AG04450 (cell line): Measurements from ENCODE around the gene LRMDA. TPM values are rescaled to one million over a fixed set of nuclear protein-coding genes. Genes with fewer than 3 reads are reported as not detected.

Experiments used
- CTCF ChIA-PET: fragments of 300-600, 350-600 bp; formaldehyde crosslinking; extraction: SDS; loops from one replicate; lab custom pipeline; 2022; ENCODE audit warnings: antibody characterized with exemption, inconsistent platforms; lab: Charles Lee
- POLR2A ChIA-PET: fragments of 350-600 bp; formaldehyde crosslinking; extraction: SDS; loops from one replicate; lab custom pipeline; 2021; ENCODE audit warnings: antibody characterized with exemption, inconsistent platforms; lab: Yijun Ruan, JAX
- DNase-seq: peaks from one replicate; pipeline ENCODE4 v3.0.0-alpha.2; 2011; ENCODE audit warnings: low read depth, low spot score
- H3K27ac ChIP-seq: one replicate; pipeline ENCODE4 v1.5.1; 2012; ENCODE audit warnings: low read depth, low read length, control low read depth
- H3K27me3 ChIP-seq: one replicate; pipeline ENCODE4 v1.6.0; 2012; ENCODE audit warnings: low read length; ENCODE audit not compliant: control insufficient read depth, insufficient read depth
- H3K4me3 ChIP-seq: 2 replicates; pipeline ENCODE4 v1.5.1; 2011; ENCODE audit warnings: mild to moderate bottlenecking, low read depth, low read length, control low read depth
- H3K9me3 ChIP-seq: 2 replicates; pipeline ENCODE4 v1.5.1; 2012; ENCODE audit warnings: low read length; ENCODE audit not compliant: control insufficient read depth, insufficient read depth
- polyA plus RNA-seq: library from polyadenylated mRNA; depleted of rRNA; stranded (reverse); fragments of >200 nt; gene quantifications from 2 replicates; pipeline ENCODE4 v1.2.3, GENCODE V29; 2011
- TF ChIP-seq, protein P1 (sequence below): IDR thresholded peaks from 2 replicates; pipeline ENCODE4 v1.5.1; 2011; ENCODE audit warnings: low read depth, low read length, control low read depth, inconsistent platforms

The LRMDA gene
- polyA plus RNA-seq, 1 experiment = 0.12 TPM

DNA sequence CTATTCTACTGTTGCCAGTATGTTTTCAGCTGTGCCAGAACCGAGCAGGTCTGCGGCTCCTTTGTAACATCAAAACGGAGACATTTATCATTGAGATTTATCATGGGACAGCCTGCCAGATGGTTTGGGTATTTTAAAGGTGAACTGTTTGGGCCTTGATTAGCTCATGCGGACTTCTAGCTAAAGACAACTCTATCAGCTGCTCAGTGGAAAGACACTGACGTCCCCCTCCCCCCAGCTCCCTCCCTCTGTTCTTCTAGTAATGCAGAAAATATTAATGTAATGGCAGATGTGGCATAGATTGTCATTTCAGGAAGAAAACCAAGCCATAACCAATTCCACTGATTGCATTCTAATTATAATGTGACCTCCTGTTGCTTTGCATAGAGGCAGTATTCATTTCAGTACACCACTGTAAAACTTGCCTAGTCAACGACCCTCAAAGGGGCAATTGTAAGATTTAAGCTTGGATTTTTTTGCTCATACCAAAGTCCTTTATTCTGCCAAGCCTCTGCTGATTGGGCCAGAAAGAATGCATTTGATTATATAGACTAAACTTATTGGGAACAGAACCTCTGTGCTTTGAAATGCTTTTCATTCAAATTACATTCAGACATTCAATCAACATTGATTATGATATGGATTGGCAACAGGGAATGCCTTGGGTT lies 966.8 kb downstream of the LRMDA start:
- Histone ChIP-seq H3K9me3 (no peaks in the 10 kb centered on the region), H3K27ac (no peak overlapping the region), H3K27me3 (no peaks in the 10 kb centered on the region), H3K4me3 (no peak overlapping the region)
- TF ChIP-seq, protein P1, sequence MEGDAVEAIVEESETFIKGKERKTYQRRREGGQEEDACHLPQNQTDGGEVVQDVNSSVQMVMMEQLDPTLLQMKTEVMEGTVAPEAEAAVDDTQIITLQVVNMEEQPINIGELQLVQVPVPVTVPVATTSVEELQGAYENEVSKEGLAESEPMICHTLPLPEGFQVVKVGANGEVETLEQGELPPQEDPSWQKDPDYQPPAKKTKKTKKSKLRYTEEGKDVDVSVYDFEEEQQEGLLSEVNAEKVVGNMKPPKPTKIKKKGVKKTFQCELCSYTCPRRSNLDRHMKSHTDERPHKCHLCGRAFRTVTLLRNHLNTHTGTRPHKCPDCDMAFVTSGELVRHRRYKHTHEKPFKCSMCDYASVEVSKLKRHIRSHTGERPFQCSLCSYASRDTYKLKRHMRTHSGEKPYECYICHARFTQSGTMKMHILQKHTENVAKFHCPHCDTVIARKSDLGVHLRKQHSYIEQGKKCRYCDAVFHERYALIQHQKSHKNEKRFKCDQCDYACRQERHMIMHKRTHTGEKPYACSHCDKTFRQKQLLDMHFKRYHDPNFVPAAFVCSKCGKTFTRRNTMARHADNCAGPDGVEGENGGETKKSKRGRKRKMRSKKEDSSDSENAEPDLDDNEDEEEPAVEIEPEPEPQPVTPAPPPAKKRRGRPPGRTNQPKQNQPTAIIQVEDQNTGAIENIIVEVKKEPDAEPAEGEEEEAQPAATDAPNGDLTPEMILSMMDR = no peak
- CTCF ChIA-PET = no interaction called here
- POLR2A ChIA-PET = no interaction called here
- DNase-seq = no peak

DNA sequence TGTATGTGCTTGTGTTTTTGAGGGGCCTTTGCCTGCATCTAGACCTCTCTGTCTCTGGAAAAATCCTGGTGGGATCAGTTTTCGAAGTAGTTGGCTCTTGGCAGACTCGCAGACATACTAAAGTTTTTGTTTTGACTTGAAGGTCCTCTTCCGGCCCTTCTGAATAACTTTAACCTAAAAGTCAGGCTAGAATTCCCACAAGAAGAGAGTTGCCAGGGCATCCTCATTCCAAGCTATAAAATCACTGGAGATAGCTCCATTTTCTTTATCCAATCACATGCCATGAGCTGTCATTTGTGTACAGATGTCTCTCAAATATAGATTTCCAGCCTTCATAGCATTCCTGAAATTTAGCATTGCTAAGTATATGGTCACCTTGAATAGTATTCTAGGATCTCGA lies 967.8 kb downstream of the LRMDA start:
- TF ChIP-seq, protein P1 = no peak
- H3K27ac ChIP-seq = no peak overlapping the region
- no peak for DNase-seq
- no peak overlapping the region for H3K4me3 ChIP-seq
- no peaks in the 10 kb centered on the region for H3K27me3 ChIP-seq
- ChIA-PET POLR2A (no interaction called here), CTCF (interaction anchor here (0.6 kb wide), 1 partner anchor 13 kb away, joined by 3 read pairs; no protein-coding TSS in a partner anchor)
- no peaks in the 10 kb centered on the region for H3K9me3 ChIP-seq

DNA sequence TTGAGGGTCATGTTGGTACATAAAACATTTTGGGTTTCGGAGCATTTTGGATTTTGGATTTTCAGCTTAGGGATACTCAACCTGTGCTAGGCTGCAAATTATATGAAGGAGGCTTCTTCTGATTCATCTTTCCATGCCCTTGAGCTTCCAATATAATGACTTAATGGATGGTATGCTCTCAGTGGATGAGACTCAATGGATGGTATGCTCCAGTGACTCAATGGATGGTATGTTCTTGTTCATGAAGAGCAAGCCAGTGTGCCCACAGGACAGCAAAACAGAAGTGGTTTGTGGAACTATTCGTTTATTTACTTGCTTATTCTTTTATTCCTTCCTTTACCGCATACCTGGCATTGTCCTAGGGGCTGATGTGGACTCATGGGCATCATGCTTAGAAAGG lies 969.6 kb downstream of the LRMDA start:
- TF ChIP-seq, protein P1 = no peak
- no peak overlapping the region for H3K27ac ChIP-seq
- H3K4me3 ChIP-seq = no peak overlapping the region
- CTCF ChIA-PET = no interaction called here
- POLR2A ChIA-PET = no interaction called here
- H3K9me3 ChIP-seq = no peaks in the 10 kb centered on the region
- no peaks in the 10 kb centered on the region for H3K27me3 ChIP-seq
- no peak for DNase-seq

DNA sequence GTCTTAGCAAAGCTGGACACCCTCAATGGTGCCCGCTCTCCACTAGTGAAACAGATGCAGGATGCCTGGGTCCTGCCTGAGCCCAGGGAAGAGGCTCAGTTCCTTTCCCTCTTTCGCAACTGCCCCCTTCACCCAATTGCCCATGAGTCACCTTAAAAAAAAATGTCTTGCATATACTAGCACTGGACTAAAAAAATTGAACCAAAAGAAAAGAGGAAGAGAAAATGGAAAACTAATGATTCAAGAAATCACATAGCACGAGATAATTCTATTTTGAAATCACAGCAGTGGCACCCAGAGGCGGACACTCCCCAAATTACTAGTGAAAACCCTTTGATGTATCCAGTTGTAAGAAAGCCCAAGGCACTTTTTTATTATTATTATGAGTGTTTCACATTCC lies 972.5 kb downstream of the LRMDA start:
- H3K9me3 ChIP-seq = no peaks in the 10 kb centered on the region
- POLR2A ChIA-PET = no interaction called here
- no peak overlapping the region for H3K4me3 ChIP-seq
- no peak overlapping the region for H3K27ac ChIP-seq
- TF ChIP-seq, protein P1 = no peak
- CTCF ChIA-PET = no interaction called here
- H3K27me3 ChIP-seq = no peaks in the 10 kb centered on the region
- no peak for DNase-seq

DNA sequence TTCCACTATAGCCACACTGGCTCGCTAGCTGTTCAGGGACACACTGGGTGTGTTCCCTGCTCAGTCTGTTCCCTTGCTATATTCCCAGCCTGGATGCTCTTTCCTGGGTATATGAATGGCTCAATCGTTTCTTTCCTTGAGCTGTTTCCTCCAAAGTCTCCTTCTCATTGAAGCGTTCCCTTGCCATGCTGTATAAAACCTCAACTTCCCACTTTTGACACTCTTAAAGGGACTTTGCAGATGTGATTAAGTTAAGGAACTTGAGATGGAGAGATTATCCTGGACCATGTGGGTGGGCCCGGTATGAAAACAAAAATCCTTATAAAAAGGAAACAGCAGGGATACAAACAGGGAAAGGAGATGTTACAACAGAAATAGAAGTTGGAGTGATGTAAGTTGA lies 973.1 kb downstream of the LRMDA start:
- Histone ChIP-seq H3K9me3 (no peaks in the 10 kb centered on the region), H3K4me3 (no peak overlapping the region), H3K27ac (no peak overlapping the region), H3K27me3 (no peaks in the 10 kb centered on the region)
- ChIA-PET CTCF (no interaction called here), POLR2A (no interaction called here)
- TF ChIP-seq, protein P1 = no peak
- no peak for DNase-seq
